PC-3 (cell line): ENCODE data around the gene COPS8.

Experiments used
- EZH2 ChIP-seq: fragments of 300-600 bp; sonication (generic); IDR thresholded peaks from one replicate; pipeline ENCODE4 v1.6.1; 2017; ENCODE audit warnings: antibody characterized with exemption, mild to moderate bottlenecking, low read length; ENCODE audit not compliant: unreplicated experiment
- TF ChIP-seq, protein P1 (sequence below): fragments of 300-600 bp; sonication (generic); conservative IDR thresholded peaks from 2 replicates; pipeline ENCODE4 v1.5.1; 2017; ENCODE audit warnings: antibody characterized with exemption, low read depth, mild to moderate bottlenecking, low read length

DNA sequence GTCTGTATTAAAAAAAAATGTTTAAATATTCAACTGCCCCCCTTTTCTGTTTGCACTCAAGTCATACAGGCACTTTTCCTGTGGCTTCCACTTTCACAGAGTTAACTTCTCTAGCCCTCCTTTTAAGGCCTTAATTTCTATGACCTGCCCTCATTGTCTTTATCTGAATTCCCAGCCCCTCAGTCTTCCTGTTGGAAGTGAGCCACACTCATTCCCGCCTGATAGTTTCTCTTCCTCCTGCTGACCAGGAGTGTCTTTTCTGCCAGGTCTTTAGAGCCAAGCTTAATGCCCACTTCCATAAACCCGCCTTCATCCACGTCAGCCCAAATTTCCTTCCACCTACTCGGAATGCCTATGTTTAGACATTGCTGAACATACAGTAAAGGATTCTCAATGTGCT lies 10.5 kb downstream of the COPS8 start:
- TF ChIP-seq, protein P1, sequence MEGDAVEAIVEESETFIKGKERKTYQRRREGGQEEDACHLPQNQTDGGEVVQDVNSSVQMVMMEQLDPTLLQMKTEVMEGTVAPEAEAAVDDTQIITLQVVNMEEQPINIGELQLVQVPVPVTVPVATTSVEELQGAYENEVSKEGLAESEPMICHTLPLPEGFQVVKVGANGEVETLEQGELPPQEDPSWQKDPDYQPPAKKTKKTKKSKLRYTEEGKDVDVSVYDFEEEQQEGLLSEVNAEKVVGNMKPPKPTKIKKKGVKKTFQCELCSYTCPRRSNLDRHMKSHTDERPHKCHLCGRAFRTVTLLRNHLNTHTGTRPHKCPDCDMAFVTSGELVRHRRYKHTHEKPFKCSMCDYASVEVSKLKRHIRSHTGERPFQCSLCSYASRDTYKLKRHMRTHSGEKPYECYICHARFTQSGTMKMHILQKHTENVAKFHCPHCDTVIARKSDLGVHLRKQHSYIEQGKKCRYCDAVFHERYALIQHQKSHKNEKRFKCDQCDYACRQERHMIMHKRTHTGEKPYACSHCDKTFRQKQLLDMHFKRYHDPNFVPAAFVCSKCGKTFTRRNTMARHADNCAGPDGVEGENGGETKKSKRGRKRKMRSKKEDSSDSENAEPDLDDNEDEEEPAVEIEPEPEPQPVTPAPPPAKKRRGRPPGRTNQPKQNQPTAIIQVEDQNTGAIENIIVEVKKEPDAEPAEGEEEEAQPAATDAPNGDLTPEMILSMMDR: no peak
- no peak for TF ChIP-seq EZH2
